Measurements from ENCODE around the gene SHTN1.

Gene SHTN1

GRCh38 chr10:116912162-116912561 is 92.8 kb downstream of the SHTN1 start:
- DNase-seq: no peak

GRCh38 chr10:116910910-116911309 is 94.1 kb downstream of the SHTN1 start:
- no peak for DNase-seq

- DNase-seq: no peak
Measured at GRCh38 chr10:116909307-116909706, 95.7 kb downstream of the SHTN1 start.

GRCh38 chr10:116907245-116907987 is 97.6 kb downstream of the SHTN1 start:
- DNase-seq: no peak

- no peak for DNase-seq
Measured at GRCh38 chr10:116905845-116906210, 99.2 kb downstream of the SHTN1 start.

GRCh38 chr10:116899626-116900025 is 105.4 kb downstream of the SHTN1 start:
- no peak for DNase-seq

- DNase-seq: no peak
Measured at GRCh38 chr10:116893686-116894037, 111.3 kb downstream of the SHTN1 start.

GRCh38 chr10:116892907-116893685 is 111.9 kb downstream of the SHTN1 start:
- no peak for DNase-seq

GRCh38 chr10:116891208-116891607 is 113.8 kb downstream of the SHTN1 start:
- no peak for DNase-seq

GRCh38 chr10:116889066-116889465 is 115.9 kb downstream of the SHTN1 start:
- DNase-seq: no peak

- DNase-seq: no peak
Measured at GRCh38 chr10:116888380-116889055, 116.5 kb downstream of the SHTN1 start.

- DNase-seq: no peak
Measured at GRCh38 chr10:116886772-116887171, 118.2 kb downstream of the SHTN1 start.

GRCh38 chr10:116882639-116883038 is 122.3 kb downstream of the SHTN1 start:
- no peak for DNase-seq

- DNase-seq: no peak
Measured at GRCh38 chr10:116880716-116881482, 124.1 kb downstream of the SHTN1 start.

GRCh38 chr10:116879817-116880216 is 125.2 kb downstream of the SHTN1 start:
- DNase-seq: no peak

GRCh38 chr10:116878123-116878522 is 126.9 kb downstream of the SHTN1 start:
- no peak for DNase-seq

- DNase-seq: no peak
Measured at GRCh38 chr10:116877391-116877790, 127.6 kb downstream of the SHTN1 start.

GRCh38 chr10:116875897-116876296 is 129.1 kb downstream of the SHTN1 start:
- DNase-seq: no peak

GRCh38 chr10:116873134-116873533 is 131.9 kb downstream of the SHTN1 start:
- no peak for DNase-seq

- no peak for DNase-seq
Measured at GRCh38 chr10:116870949-116871348, 134.0 kb downstream of the SHTN1 start.

GRCh38 chr10:116868722-116869121 is 136.3 kb downstream of the SHTN1 start:
- no peak for DNase-seq

GRCh38 chr10:116868198-116868676 is 136.8 kb downstream of the SHTN1 start:
- DNase-seq: no peak

GRCh38 chr10:116866987-116867595 is 137.9 kb downstream of the SHTN1 start:
- DNase-seq: no peak

Data from stimulated activated naive CD4-positive, alpha-beta T cell treated with Interleukin-2 at 50 U/mL for 16 hours (primary cell).